ENCODE results near the gene RHCG.
"Not testable (repeated sequence)": the region's sequence is repeated elsewhere in the genome, so short reads cannot be mapped to it uniquely, and the experiment has no call there.

RHCG gene

DNA sequence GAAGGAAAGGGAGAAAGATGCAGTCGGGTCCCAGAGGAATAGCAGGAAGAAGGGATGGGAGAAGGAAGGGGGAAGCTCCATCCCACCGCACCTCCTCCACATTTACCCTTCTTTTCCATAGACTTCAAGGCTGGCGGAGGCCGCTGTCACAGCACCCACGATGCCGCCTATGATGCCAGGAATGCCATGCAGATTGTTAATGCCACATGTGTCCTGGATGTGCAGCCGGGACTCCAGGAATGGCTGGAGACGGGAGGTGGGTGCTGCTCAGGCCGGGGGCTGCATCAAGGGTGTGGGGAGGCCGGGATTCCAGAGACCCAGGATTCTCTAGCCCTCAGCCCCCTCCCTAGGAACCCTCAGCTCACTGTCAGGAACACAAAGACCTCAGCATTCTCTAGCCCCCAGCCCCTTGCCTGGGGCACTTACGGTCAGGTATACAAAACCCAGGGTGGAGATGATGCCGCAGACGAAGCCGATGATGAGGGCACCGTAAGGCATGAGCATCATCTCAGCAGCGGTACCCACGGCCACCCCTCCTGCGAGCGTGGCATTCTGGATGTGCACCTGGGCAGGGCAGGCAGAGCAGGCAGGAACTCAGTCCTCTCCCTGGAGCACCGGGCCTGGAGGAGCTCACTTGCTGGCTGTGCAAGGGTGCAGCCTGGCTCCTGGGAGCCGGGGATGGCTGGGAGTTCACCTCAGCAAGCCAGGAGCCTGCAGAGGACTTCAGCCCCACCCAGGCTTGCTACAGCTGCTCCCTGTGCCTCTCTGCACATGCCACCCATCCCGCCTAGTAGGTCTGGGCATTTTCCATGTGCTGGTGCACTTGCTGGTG is 18.8 kb downstream of the RHCG start:
- no peak for DNase-seq (ENCODE audit: low read depth in 2 of 2)

DNA sequence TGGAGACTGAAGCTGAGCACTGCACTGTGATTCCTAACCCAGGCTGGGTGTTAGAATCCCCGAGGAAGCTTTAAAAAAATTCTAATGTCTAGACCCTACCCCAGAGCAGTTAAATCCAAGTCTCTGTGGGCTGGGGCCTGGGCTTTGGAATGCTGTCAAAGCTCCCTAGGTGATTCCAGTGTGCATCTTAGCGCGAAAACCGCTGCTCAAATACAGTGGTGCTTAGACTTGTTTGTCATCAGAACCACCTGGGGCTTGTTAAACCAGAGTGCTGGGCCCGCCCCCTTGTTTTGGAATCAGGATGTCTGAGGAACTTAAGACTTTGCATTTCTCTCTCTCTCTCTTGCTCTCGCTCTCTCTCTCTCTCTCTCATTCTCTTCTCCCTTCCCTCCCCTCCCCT is 20.7 kb downstream of the RHCG start:
- no peak for DNase-seq (ENCODE audit: low read depth in 2 of 2)

DNA sequence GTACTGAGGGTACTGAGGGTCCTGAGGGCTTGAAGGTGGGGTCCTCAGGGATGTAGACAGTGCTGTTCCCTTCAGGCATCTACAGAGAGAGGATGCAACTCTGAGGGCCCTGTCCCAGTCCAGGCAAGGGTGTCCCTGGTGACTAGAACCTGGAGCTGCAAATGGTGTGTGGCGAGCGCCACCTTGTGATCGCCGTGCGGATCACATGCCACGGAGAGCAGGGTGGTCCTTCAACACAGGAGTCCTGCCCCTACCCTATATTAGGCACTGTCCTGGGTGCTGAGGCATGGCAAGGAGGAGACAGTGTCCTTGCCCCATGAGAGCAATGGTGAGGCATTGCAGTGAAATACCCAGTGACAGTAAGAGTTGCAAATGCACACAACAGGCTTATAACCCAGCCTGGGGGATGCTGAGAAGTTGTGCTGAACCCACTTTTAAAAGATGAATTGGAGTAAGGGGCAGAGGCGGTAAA is 23.6 kb downstream of the RHCG start:
- peak in 1 of 2 experiments; percentile 40 for DNase-seq (ENCODE audit: low read depth in 2 of 2)

DNA sequence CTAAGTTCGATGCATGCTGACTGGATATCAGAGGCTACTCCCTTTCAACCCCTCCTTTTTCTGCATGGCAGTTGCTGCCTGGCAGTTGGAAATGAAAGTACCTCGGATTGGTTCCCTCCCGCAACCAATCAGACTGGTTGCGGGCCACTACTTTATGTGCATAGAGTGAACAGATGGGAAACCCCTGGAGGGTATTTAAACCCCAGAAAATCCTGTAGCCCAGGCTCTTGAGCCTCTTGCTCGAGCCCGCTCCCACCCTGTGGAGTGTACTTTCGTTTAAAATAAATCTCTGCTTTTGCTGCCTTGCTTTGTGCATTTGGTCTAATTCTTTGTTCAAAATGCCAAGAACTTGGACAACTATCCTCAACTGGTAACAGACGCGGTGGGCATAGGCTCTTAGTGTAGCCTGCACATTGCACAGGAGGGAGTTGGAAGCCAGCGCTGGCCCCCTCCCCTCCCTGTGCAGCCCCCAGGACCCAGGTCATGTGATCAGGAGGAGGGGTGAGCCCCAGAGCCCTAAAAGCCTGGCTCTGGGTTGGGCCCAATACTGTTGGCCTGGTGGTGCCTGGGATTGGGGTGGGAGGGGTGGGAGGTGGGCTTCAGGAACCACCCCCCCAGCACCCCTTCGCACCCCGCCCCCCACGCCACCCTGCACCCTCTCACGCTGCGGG is 26.8 kb downstream of the RHCG start:
- DNase-seq (ENCODE audit: low read depth in 2 of 2): no peak

DNA sequence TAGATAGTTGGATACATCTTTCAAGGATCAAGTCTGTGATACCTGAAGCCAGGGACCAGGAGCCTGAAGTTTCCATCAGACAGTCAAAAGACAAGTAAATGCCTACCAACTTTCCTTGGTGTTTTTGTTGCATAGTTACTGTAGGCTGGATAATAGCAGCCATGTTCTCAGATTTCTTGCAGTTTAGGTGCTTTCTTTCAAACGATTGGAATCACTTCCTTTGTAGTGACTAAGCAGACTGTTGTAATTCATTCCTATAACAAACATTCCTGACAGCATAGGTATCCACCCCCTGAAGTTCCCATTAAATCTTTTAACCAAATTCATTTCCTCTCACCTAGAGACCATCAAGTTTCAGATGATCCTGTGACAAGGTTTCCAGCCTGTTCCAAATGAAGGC is 27.6 kb downstream of the RHCG start:
- DNase-seq (ENCODE audit: low read depth in 2 of 2): not testable (repeated sequence)

- no peak for DNase-seq (ENCODE audit: low read depth in 2 of 2)
Observed at GRCh38 chr15:89463113-89463512, 33.3 kb downstream of the RHCG start.

- no peak for DNase-seq (ENCODE audit: low read depth in 2 of 2)
Observed at GRCh38 chr15:89462198-89462912, 34.0 kb downstream of the RHCG start.

- no peak for DNase-seq (ENCODE audit: low read depth in 2 of 2)
Observed at GRCh38 chr15:89461386-89461785, 35.0 kb downstream of the RHCG start.

GRCh38 chr15:89460048-89460447 is 36.3 kb downstream of the RHCG start:
- no peak for DNase-seq (ENCODE audit: low read depth in 2 of 2)

- DNase-seq (ENCODE audit: low read depth in 2 of 2): no peak
Observed at GRCh38 chr15:89459271-89460038, 36.9 kb downstream of the RHCG start.

DNA sequence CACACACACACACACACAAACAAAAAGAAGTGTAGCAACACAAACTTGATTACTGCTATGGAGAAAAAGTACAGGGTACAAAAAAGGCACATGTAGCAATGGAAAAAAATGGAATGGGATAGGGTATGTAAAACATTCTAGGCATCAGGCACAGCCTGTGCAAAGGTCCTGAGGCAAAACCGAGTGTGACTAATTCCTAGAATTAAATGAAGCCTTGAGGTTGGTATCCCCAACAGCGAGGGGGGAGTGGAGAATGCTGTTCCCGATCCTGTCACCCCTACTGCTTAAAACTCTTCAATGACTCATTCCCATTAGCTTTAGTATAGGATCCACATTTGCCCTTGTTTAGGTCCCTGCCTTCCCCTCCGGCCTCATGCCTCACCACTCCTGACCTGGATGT is 37.9 kb downstream of the RHCG start:
- no peak for DNase-seq (ENCODE audit: low read depth in 2 of 2)

- DNase-seq (ENCODE audit: low read depth in 2 of 2): no peak
Observed at GRCh38 chr15:89457086-89457485, 39.3 kb downstream of the RHCG start.

DNA sequence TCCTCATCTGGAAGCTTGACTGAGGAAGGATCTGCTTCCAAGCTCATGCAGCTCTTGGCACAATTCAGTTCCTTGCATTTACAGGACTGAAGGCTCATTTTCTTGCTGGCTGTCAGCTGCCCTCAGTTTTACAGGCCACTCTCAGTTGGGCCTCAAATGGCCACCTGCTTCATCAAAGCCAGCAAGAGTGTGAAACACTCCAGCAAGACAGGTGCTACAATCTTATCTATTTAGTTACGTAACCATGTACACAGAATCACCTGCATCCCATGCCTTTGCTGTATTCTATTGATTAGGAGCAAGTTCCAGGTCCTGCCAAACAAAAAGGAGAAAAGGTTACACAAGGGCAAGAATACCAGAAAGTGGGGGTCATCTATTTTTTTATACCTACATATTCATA is 40.8 kb downstream of the RHCG start:
- DNase-seq (ENCODE audit: low read depth in 2 of 2): no peak

DNA sequence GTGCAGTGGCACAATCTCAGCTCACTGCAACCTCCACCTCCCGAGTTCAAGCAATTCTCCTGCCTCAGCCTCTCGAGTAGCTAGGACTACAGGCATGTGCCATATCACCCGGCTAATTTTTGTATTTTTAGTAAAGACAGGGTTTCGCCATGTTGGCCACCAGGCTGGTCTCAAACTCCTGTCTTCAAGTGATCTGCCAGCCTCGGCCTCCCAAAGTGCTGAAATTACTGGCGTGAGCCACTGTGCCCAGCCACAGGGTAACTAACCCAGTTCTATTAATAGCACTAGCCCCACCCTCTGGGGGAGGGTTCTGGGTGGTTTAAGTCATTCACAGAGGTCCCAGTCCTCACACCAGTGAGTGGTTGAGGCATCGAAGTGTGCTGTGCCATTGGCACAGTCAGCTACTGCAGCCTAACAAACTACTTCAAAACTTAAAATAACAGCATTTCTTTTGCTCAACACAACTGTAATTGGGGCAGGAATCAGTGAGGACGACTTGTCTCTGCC is 44.0 kb downstream of the RHCG start:
- no peak for DNase-seq (ENCODE audit: low read depth in 2 of 2)

DNA sequence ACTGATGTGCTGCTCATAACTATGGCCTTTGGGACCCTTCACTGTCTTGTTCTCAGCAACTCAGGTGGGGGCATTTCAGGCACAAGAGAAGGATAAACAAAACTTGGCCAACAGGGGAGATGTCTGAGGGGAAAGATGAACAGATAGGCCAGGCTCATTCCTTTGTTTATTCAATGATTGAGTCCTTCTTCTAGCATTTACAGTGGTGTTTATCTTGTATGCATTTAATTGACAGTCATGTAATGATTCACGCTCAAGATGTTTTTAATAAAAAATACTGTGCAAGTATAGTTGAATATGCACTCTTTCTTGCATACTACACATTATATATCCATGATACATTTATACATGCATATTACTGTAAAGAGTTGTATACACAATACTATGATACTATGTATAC is 44.5 kb downstream of the RHCG start:
- no peak for DNase-seq (ENCODE audit: low read depth in 2 of 2)

DNA sequence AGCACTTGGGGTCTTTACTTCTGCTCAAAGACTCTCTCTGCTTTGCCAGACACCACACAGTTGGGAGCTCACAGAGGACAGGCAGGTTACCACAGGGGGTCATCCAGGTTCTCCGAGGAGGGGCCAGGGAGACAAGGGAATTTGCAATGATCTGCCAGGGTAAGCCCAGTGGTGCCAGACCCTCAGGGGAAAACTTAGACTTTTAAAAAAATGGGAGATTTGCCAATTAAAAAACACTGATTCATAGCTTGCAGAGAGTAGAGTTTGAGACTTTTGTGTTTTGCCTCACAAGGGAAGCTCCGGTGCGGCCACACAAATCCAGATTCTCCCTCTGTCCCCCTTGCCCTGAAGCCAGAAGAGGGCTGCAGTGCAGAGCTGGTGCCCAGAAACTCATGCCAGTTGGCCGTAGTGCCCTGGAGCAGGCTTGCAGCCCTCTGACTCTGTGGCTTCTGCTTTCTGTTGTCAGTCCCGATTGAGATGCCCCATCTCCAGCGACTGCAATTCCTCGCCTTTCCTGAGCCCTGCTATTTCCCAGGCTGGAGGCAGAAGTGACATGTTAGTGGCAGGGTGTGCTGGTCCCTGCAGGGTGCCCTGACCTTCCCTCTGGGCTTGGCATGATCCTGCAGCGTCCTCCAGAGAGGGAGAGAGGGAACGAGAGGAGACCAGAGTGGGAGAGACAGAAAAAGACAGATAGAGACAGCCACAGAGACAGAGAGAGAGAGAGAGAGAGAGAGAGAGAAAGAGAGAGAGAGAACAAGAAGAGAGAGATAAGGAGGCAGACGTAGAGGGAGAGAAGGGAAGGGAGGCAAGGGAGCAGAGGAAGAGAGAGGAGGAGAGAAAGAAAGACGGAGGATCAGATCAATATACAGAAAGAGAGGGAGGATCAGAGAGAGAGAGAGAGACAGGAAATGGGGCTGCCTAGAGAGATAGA is 46.0 kb downstream of the RHCG start:
- no peak for DNase-seq (ENCODE audit: low read depth in 2 of 2)

DNA sequence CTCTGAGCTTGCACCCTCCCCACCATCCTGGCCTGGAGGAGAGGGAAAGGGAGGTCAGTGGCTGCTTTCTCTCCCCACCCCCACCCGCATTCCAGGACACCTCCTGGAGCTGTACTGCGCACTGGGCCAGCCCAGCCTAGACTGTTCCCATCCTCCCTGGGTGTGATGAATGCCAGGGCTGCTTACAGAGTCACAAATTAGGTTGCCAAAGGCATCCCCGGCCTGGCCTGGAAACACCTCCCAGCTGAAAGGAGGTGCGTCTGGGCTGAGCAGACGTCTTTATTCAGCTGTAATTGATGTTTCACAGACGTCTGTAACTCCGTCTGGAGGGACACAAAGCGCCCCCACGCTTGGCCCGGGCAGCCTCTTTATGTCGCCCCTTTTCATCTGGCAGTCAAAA is 47.6 kb downstream of the RHCG start:
- DNase-seq (ENCODE audit: low read depth in 2 of 2): no peak

GRCh38 chr15:89447676-89448075 is 48.7 kb downstream of the RHCG start:
- DNase-seq (ENCODE audit: low read depth in 2 of 2): no peak

- no peak for DNase-seq (ENCODE audit: low read depth in 2 of 2)
Observed at GRCh38 chr15:89446255-89446891, 50.0 kb downstream of the RHCG start.

DNA sequence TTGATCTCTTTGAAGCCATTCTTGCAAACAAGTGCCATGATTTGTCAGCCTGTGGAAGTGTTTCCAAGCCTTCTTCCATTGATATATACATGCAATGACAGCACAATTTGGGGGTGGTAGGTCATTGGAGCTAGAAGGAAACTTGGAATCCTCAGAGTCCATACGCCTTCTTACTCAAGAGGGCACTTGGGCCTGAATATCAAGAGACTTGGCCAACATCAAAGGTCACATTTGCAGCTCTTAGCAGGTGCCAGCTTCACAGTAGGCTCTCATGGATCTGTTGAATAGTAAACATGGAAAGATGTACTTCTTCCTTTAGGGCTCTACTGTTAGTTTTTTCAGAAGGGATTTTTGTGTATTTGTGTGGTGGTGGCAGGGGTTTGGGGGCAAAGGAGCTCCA is 50.9 kb downstream of the RHCG start:
- no peak for DNase-seq (ENCODE audit: low read depth in 2 of 2)

Measured in stimulated activated CD4-positive, alpha-beta T cell treated with anti-CD3 and anti-CD28 coated beads, Interleukin-12 subunit alpha, Interleukin-12 subunit beta, amount 100 ng/mL, for 24 hours (primary cell).